A549 treated with CpdA at 1 μM for 4 hours (cell line): ENCODE measurements around the gene FAM120C. TPM values are rescaled to one million over a fixed set of nuclear protein-coding genes. Genes with fewer than 3 reads are reported as not detected.

Experiments
- total RNA-seq: library from RNA; stranded (reverse); fragments of 200-300 nt; extraction: Qiagen RNA extraction; gene quantifications from 5 replicates; pipeline ENCODE4 v1.2.3, GENCODE V29; 2022; ENCODE audit warnings: low read depth

Gene FAM120C
- total RNA-seq, result 3.3 to 5.6 TPM (median 5.3 TPM) in 5 replicates

GRCh38 chrX:54182864-54183613, at the start of gene FAM120C:
Gene FAM120C (minus strand): TSS chrX:54183254. CDS start chrX:54183198, 56 bp downstream.

DNA sequence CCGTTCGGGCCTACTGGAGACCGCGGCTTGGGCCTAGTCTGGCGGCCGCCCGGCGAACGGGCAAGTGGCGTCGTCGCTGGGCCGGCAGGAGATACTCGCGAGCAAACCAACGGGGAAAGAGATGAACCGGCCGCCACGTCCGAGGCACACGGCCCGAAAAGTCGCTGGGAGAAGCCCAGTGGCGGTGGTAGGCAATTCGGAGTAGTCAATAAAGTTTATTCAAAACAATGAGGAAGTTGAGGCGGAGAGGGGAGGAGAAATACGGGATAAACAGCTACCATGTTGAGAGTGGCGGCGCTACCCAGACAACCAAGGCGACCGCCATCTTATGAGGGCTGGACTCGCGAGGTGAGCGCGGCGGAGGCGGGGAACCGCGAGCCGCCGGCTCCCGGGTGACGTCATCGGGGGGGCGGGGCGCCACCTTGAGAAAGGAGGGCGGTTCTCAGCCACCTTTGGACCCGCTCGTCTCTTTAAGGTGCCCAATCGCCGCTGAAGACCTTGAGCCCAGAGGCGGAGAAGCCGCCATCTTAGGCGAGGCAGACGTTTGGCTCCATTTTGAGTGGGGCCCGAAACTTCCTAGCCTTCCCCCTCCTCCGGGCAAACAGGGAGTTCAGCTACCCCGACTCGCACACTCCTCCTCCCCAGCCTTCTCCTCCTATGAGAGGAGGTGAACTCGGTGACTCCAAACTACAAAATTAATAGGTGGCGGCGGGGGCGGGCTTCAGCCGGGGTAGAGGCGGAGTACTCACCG, 138.8 kb downstream of the FAM120C start, which contains the start of gene PHF8:
Gene PHF8, minus strand, starts transcription at position 348 of the 751 bp plus-strand sequence. CDS start 1,745 bp downstream, outside the sequence.

Other genes starting within 250 kb of the FAM120C start
- gene PHF8, start 138.8 kb downstream of the FAM120C start, total RNA-seq, result 11.9 to 13.4 TPM (median 12.5 TPM) in 5 replicates
- 0.01 TPM in 4 of 5 replicates, not detected in the other for gene WNK3, start 174.8 kb upstream of the FAM120C start, total RNA-seq